ENCODE results near the gene AFF2. TPM values are rescaled to one million over a fixed set of nuclear protein-coding genes. Genes with fewer than 3 reads are reported as not detected.

The AFF2 gene
- total RNA-seq, 4 donors from 2014 or later = 0.43 to 7.9 (median 4.3) TPM

GRCh38 chrX:148885203-148885602, 384.8 kb downstream of the AFF2 start:
- no peak for TF ChIP-seq POLR2A (IDR thresholded peaks at IDR 0.05)
- TF ChIP-seq, protein P1, sequence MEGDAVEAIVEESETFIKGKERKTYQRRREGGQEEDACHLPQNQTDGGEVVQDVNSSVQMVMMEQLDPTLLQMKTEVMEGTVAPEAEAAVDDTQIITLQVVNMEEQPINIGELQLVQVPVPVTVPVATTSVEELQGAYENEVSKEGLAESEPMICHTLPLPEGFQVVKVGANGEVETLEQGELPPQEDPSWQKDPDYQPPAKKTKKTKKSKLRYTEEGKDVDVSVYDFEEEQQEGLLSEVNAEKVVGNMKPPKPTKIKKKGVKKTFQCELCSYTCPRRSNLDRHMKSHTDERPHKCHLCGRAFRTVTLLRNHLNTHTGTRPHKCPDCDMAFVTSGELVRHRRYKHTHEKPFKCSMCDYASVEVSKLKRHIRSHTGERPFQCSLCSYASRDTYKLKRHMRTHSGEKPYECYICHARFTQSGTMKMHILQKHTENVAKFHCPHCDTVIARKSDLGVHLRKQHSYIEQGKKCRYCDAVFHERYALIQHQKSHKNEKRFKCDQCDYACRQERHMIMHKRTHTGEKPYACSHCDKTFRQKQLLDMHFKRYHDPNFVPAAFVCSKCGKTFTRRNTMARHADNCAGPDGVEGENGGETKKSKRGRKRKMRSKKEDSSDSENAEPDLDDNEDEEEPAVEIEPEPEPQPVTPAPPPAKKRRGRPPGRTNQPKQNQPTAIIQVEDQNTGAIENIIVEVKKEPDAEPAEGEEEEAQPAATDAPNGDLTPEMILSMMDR (IDR thresholded peaks at IDR 0.05) = no peak
- no peak overlapping the region for H3K4me3 ChIP-seq
- DNase-seq = no peak
- no peaks in the 10 kb centered on the region for H3K9me3 ChIP-seq
- no peaks in the 10 kb centered on the region for H3K4me1 ChIP-seq
- intact Hi-C loops (cut with DNase I; ENCODE audit: low total_unique reads) = no loop called here
- no peaks in the 10 kb centered on the region for H3K27me3 ChIP-seq
- H3K36me3 ChIP-seq = no peaks in the 10 kb centered on the region
- H3K27ac ChIP-seq = no peak overlapping the region

- intact Hi-C loops (cut with DNase I; ENCODE audit: low total_unique reads) = no loop called here
- H3K27me3 ChIP-seq = no peaks in the 10 kb centered on the region
- no peaks in the 10 kb centered on the region for H3K4me1 ChIP-seq
- no peaks in the 10 kb centered on the region for H3K36me3 ChIP-seq
- H3K4me3 ChIP-seq = no peak overlapping the region
- TF ChIP-seq, protein P1 (IDR thresholded peaks at IDR 0.05) = no peak
- TF ChIP-seq POLR2A (IDR thresholded peaks at IDR 0.05) = no peak
- no peaks in the 10 kb centered on the region for H3K9me3 ChIP-seq
- H3K27ac ChIP-seq = no peak overlapping the region
- DNase-seq = no peak
These were observed 393.0 kb downstream of the AFF2 start for GRCh38 chrX:148893395-148893794.

DNA sequence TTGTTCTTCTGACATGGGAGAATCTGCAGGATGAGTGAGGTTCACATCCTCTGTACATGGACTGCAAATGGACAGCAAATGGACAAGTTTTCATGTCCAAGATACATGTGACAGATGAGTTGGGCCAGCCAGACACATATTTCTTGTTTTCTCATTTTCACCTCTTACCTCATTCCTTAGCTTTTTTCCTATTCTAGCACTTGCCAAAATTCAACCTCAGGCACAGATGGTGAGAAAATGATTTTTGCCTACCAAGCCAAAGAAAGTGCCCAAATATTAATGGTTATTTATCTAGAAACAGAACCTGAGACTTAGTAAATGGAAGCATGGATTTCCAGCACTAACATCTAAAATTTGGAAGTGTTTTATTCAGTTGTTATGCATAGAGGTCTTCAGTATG, 402.2 kb downstream of the AFF2 start:
- Histone ChIP-seq H3K27me3 (no peaks in the 10 kb centered on the region), H3K36me3 (no peaks in the 10 kb centered on the region), H3K4me3 (no peak overlapping the region), H3K9me3 (no peaks in the 10 kb centered on the region), H3K27ac (no peak overlapping the region), H3K4me1 (no peaks in the 10 kb centered on the region)
- no peak for DNase-seq
- TF ChIP-seq POLR2A (IDR thresholded peaks at IDR 0.05) = no peak
- TF ChIP-seq, protein P1 (IDR thresholded peaks at IDR 0.05) = no peak
- intact Hi-C loops (cut with DNase I; ENCODE audit: low total_unique reads) = no loop called here

GRCh38 chrX:148903176-148903575, 402.8 kb downstream of the AFF2 start:
- Histone ChIP-seq H3K4me3 (no peak overlapping the region), H3K27ac (no peak overlapping the region), H3K27me3 (no peaks in the 10 kb centered on the region), H3K36me3 (no peaks in the 10 kb centered on the region), H3K9me3 (no peaks in the 10 kb centered on the region), H3K4me1 (no peaks in the 10 kb centered on the region)
- no peak for DNase-seq
- TF ChIP-seq POLR2A (IDR thresholded peaks at IDR 0.05) = no peak
- TF ChIP-seq, protein P1 (IDR thresholded peaks at IDR 0.05) = no peak
- intact Hi-C loops (cut with DNase I; ENCODE audit: low total_unique reads) = no loop called here

DNA sequence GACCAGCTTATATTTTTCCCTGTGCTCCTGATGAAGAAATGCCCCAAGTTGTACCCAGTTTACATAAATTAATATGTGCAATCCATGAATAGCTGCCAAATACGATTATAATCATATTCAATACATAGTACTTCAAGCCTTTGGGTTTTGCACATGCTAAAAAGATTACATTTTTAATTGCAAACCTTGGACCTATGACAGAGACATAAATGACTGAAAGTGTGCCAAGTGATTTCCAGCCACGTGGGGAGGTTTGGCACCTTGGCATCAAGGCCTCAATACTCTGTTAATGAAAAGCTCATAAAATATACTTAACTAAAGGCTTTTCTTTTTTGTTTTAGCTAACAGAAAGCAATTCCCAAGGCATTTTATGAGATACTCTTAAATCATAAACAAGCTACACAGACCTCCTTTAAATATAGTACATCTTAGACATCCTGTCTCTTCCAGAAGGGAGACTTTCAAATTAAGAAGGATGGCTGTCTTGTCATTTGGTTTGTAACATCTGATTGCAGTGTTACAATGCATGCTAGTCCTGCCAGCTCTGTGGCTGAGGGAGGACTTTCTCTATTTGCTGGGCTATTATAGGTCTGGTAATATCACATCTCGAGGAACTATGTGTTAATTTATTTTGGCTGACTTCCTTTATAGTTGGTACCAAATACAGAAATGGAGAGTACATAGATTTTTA, 404.1 kb downstream of the AFF2 start:
- DNase-seq = no peak
- Histone ChIP-seq H3K4me3 (no peak overlapping the region), H3K27ac (no peak overlapping the region), H3K4me1 (no peaks in the 10 kb centered on the region), H3K36me3 (no peaks in the 10 kb centered on the region), H3K27me3 (no peaks in the 10 kb centered on the region), H3K9me3 (no peaks in the 10 kb centered on the region)
- TF ChIP-seq, protein P1 (IDR thresholded peaks at IDR 0.05) = no peak
- no peak for TF ChIP-seq POLR2A (IDR thresholded peaks at IDR 0.05)
- intact Hi-C loops (cut with DNase I; ENCODE audit: low total_unique reads) = no loop called here

Measured in uterus (tissue), 4 donors.